Amygdala (tissue), 56 donors: ENCODE data around the gene UBA1.

Source experiments
- DNase-seq, 56 donors: peaks; one replicate each; lab custom pipeline; 2025; lab: John Stamatoyannopoulos, UW

UBA1 gene

DNA sequence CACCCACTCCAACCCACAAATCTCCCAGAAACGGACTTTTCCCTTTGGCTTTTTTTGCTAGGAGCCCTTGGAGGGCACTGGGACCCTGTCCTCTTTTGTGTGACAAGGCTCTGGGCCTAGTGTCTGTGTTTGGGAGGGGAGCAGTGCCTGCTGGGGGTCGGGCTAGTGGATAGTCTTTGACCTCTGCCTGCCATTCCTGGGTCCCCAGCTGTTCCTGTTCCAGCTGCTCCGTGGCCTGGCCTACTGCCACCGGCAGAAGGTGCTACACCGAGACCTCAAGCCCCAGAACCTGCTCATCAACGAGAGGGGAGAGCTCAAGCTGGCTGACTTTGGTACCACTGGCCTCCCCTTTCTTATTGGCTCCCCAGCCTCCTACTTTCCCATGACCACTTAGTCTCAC, 32.4 kb downstream of the UBA1 start:
- no peak for DNase-seq

DNA sequence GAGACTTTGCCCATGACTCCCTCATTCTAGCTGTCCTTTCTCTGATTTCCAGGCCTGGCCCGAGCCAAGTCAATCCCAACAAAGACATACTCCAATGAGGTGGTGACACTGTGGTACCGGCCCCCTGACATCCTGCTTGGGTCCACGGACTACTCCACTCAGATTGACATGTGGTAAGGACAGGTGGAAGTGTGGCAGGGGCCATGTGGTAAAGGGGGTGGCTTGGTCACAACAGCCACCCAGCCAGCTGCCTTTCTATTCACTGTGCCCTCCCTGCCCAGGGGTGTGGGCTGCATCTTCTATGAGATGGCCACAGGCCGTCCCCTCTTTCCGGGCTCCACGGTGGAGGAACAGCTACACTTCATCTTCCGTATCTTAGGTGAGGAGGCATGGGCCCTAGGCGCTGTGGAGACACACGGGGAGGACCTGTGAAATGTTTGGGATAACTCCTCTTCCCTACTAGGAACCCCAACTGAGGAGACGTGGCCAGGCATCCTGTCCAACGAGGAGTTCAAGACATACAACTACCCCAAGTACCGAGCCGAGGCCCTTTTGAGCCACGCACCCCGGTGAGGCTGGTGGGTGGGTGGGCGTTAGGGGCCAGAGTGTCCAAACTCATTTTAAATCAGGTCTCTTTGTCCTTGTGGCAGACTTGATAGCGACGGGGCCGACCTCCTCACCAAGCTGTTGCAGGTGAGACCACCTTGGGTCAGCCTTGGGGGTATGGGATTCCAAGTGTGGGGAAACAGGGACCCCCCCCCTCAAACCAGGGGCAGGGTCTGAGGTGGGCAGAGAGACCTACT, 33.1 kb downstream of the UBA1 start:
- no peak for DNase-seq

DNA sequence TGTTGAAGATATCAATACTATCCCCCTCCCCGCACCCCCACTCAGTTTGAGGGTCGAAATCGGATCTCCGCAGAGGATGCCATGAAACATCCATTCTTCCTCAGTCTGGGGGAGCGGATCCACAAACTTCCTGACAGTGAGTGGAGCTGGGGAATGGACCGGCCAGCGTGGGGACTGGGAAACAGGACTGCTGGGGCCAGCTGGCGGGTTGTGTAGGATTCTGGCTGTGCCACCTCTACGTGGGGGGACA, 33.6 kb downstream of the UBA1 start:
- DNase-seq: no peak

DNA sequence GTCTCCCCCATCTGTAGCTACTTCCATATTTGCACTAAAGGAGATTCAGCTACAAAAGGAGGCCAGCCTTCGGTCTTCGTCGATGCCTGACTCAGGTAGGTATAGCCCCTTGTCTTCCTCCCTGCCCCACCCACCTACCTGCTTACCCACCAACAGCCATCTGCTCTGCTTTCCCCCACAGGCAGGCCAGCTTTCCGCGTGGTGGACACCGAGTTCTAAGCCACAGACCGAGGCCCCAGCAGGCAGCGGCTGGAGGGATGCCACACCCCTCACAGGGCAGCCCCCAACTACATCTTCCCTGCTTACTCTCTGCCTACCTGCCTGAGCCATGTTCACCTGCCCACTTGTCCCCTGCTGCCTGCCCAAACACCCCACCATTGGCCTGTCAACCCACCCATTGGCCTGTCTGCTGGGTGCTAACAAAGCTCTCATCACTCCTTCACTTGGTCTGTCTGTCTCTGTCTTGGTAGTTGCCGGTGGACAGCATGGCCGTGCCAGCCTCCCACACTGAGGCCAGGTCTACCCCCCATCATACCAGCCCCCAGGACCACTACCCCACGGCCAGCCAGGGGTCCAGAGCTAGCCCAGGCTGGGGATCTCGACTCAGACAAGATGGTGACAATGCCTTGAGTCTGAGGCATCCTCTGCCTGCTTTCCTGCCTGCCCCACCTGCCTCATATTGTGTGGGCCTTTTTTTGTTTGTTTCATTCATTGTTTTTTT, 35.1 kb downstream of the UBA1 start:
- DNase-seq: no peak

DNA sequence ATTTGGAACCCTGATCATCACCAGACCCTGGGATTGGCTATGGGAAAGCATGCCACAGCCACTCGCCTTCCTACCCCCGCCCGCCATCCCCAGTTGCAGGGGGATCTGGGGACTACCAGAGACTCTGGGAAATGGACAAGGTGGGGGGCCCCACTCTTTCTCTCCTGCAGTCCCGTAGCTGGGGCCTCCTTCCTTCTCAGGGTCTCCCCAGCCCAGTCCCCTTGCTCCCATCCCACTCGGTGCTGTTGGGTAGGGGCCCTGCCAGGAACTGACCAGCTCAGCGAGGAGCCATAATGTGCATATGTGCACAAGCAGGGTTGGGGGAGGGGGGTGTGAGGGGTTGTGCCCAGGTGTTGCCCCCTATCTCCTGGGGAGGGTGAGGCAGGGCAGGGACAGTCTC, 35.8 kb downstream of the UBA1 start:
- no peak for DNase-seq

DNA sequence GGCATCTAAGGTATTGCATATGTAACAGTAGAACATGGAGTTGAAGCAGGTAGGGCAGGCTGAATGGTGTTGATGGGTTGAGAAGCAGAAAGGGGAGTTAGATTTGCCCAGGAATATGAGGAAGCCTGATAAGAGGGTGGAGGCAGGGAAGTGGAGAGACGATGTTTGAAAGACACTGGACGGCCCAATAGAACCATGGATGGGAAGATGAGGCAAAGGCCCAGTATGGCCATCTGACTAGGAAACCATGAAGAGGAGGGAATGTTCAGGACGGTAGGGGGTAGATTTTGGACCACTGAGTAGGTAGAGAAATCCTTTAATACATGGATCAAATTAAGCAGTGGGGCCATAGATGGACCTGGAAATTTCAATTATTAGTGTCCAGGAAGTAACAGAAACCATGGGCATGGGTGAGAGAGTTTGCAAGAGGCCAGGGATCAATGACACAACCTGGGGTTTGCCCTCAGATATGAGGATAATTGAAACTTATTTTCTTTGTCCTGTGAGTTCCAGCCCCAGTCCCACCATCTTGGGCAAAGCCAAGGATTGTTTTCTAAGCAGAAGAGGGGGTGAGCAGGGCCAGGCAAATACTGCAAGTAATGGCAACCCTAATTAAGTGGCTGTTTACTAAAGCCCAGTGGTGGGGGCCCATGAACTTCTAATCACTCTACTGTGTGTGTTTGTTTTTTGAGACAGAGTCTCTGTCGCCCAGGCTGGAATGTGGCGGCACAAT, 36.7 kb downstream of the UBA1 start:
- DNase-seq: no peak

GRCh38 chrX:47231167-47231566, 37.5 kb downstream of the UBA1 start:
- no peak for DNase-seq

- no peak for DNase-seq
Measured at GRCh38 chrX:47232197-47232802, 38.7 kb downstream of the UBA1 start.

DNA sequence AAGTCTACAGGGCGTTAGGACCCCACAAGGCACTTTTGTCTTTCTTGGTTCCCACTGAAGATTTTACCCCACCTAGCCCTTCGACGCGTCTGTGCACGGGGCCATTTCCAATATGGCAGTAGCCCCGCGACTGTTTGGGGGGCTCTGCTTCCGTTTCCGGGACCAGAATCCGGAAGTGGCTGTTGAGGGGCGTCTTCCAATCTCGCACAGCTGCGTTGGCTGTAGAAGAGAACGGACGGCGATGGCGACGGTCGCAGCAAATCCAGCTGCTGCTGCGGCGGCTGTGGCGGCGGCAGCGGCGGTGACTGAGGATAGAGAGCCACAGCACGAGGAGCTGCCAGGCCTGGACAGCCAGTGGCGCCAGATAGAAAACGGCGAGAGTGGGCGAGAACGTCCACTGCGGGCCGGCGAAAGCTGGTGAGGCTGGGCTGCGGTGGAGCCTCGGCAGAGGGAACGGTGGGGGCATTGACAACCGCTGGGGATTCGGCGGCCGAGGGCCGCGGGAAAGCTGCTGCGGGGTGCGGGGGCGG, 39.2 kb downstream of the UBA1 start, which contains the start of gene USP11:
Gene USP11 (plus strand): TSS at position 207 of the 530 bp plus-strand sequence. CDS start 35 bp downstream, at position 242.
- peak in 42 of 56 donors; percentile 4 to 70 (median 42) for DNase-seq

DNA sequence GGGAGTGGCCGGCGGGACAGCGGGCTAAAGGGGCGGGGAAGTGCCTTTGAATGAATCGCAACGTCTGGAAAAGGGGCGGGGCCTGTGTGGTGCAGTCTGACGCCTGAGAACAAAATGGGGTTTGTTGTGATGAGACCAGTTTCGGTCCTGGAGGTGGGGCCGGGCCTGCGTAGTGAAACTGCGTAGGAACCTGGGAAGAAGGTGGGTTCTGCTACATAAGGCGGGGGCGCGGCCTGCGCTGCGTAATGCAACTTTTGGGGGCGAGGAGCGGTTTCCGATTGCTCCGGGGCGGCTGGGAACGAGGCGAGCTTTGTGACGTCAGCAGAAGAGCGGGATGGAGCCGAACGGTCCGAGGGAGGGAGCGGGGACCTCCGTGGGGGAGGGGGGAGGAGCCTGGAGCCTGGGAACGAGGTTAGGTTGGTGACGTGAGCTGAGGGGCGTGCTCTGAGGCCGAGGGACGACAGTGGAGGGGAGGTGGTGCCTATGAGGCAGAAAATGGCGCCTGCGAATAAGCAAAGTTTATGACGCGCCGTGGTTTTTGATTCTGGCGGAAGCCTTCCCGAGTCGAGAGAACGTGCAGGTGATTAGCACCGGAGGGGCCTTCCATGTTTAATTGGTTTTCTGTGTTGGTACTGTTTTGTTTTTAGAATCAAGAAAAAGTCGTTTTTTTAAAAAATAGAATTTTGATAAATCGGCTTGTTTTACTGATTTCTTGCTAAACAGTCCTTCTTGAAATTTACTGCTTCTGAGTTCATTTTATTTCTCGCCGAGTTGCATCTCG, 39.9 kb downstream of the UBA1 start:
- DNase-seq: peak; percentile 41 to 99 (median 90)

GRCh38 chrX:47234583-47234982, 41.0 kb downstream of the UBA1 start:
- no peak for DNase-seq

GRCh38 chrX:47235691-47236103, 42.1 kb downstream of the UBA1 start:
- no peak for DNase-seq

- DNase-seq: no peak
Measured at GRCh38 chrX:47239199-47239598, 45.6 kb downstream of the UBA1 start.

DNA sequence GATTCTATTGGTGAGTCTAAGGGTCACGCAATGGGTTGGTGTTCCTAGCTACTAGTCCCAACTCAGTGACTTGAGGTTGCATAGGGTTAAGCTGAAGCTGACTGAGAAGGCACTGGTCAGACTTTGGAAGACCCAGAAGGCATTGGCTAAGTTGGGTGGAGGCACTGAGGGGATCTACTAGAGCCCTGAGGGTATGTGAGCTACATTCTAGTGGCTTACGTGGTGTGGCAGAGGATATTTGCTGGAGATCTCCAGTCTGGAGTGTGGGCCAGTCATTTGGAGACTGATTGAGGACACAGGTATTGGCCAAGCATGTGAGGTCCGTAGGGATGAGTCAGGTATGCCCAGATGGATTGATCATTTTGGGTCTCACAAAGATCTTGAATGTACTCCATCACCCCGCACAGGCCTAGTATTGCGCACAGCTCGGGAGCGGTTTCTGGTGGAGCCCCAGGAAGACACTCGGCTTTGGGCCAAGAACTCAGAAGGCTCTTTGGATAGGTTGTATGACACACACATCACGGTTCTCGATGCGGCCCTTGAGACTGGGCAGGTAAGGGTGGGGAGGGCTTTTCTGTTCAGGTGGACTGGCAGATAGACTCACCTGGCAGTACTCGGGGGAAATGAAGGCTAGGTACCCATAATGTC, 46.4 kb downstream of the UBA1 start:
- no peak for DNase-seq

DNA sequence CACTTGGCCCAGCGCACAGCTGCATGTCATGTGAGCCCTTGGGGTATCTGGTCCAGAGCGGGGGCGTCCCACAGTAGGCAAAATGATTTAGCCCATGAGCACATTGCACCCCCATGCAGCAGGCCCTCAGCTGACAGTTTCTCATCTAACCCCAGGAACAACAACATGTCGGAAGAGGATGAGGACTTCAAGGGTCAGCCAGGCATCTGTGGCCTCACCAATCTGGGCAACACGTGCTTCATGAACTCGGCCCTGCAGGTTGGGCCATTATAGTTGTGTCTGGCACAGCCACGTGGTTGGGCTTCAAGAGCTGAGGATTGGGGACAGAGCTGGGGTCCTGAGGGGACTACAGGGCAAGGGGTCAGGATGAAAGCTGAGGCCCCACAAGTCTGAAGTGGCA, 47.0 kb downstream of the UBA1 start:
- no peak for DNase-seq

GRCh38 chrX:47241201-47242011, 47.8 kb downstream of the UBA1 start:
- DNase-seq: no peak

- no peak for DNase-seq
Measured at GRCh38 chrX:47242321-47242720, 48.7 kb downstream of the UBA1 start.

DNA sequence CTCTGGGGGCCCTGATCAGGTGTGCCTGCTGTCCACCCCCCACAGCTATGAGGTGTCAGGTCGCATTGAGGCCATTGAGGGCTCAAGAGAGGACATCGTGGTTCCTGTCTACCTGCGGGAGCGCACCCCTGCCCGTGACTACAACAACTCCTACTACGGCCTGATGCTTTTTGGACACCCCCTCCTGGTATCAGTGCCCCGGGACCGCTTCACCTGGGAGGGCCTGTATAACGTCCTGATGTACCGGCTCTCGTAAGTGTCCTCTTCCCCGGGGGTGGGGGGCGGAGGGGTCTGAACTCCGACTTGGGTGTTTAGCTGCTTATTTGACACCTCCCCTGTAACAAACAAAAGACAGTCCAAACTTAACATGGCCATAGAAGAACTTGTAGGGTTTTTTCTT, 49.7 kb downstream of the UBA1 start:
- no peak for DNase-seq

GRCh38 chrX:47244676-47245075, 51.0 kb downstream of the UBA1 start:
- DNase-seq: no peak
